Endothelial cell of umbilical vein (primary cell): ENCODE results near the gene MYD88. TPM values are rescaled to one million over a fixed set of nuclear protein-coding genes. Genes with fewer than 3 reads are reported as not detected.

ENCODE experiments used
- BruUV-seq: library from RNA; stranded (reverse); fragments of 400-500 nt; replicated peaks from 2 replicates; lab custom pipeline; 2021; lab: Mats Ljungman, UMichigan
- CTCF ChIA-PET: fragments of 300-600, 350-600 bp; sonication (Branson Sonifier 250); formaldehyde crosslinking; loops from one replicate; lab custom pipeline; 2021; ENCODE audit warnings: antibody characterized with exemption, inconsistent platforms; lab: Charles Lee
- POLR2A ChIA-PET: fragments of 300-600, 350-600 bp; sonication (Branson Sonifier 250); formaldehyde crosslinking; loops from one replicate; lab custom pipeline; 2021; ENCODE audit warnings: antibody characterized with exemption, inconsistent platforms; lab: Charles Lee
- DNase-seq: peaks from one replicate; pipeline ENCODE4 v3.0.0-alpha.2; 2011; ENCODE audit warnings: low read depth, low spot score
- FAIRE-seq: peaks from 2 replicates; lab custom pipeline; 2011; peaks lifted over from hg19 to GRCh38; lab: Jason Lieb, UNC
- H2AFZ ChIP-seq: 2 replicates; pipeline ENCODE4 v1.6.0; 2012; ENCODE audit warnings: low read depth, low read length, control low read depth, inconsistent platforms
- H3K27ac ChIP-seq: 2 replicates; pipeline ENCODE4 v1.5.1; 2011; ENCODE audit warnings: low read depth, mild to moderate bottlenecking, control low read depth, low read length, moderate library complexity; ENCODE audit not compliant: insufficient read depth
- H3K27me3 ChIP-seq, 2 experiments: 2 replicates each; pipeline versions ENCODE4 v1.6.0 to v1.6.1; 2011; ENCODE audit warnings: low read length in 2 of 2, mixed read lengths in 1 of 2; ENCODE audit not compliant: control insufficient read depth in 2 of 2, insufficient read depth in 2 of 2
- H3K36me3 ChIP-seq, 2 experiments: 2 replicates in 1 of 2; 3 replicates in 1 of 2; pipeline ENCODE4 v1.5.1; 2011; ENCODE audit warnings: low read length in 2 of 2, mild to moderate bottlenecking in 1 of 2, moderate library complexity in 1 of 2; ENCODE audit not compliant: control insufficient read depth in 2 of 2, insufficient read depth in 2 of 2; ENCODE audit errors: extremely low read depth in 1 of 2
- H3K4me1 ChIP-seq: 3 replicates; pipeline ENCODE4 v1.5.1; 2011; ENCODE audit warnings: mild to moderate bottlenecking, low read length; ENCODE audit not compliant: control insufficient read depth, insufficient read depth; ENCODE audit errors: extremely low read depth
- H3K4me2 ChIP-seq: 2 replicates; pipeline ENCODE4 v1.6.1; 2011; ENCODE audit warnings: low read length, control low read depth, mixed read lengths; ENCODE audit not compliant: insufficient read depth
- H3K4me3 ChIP-seq, 3 experiments: fragments of 200-600 bp in 1 of 3; sonication (generic), shearing (Covaris generic) in 1 of 3; replicated peaks in 1 of 3; 2 replicates each; pipeline ENCODE4 v1.5.1; 2011 to 2016; ENCODE audit warnings: control low read depth in 3 of 3, low read length in 3 of 3, mild to moderate bottlenecking in 2 of 3, inconsistent platforms in 1 of 3, low read depth in 1 of 3, moderate library complexity in 1 of 3; ENCODE audit not compliant: insufficient read depth in 1 of 3
- H3K79me2 ChIP-seq: 2 replicates; pipeline ENCODE4 v1.6.0; 2012; ENCODE audit warnings: low read length, inconsistent platforms; ENCODE audit not compliant: control insufficient read depth, insufficient read depth
- H3K9ac ChIP-seq: replicated peaks from 2 replicates; pipeline ENCODE3; 2011; ENCODE audit warnings: low read length, control low read depth; ENCODE audit not compliant: insufficient read depth; ENCODE audit errors: extremely low read depth
- H3K9me1 ChIP-seq: replicated peaks from 3 replicates; pipeline ENCODE4 v1.6.0; 2011; ENCODE audit warnings: mild to moderate bottlenecking, low read length; ENCODE audit not compliant: control insufficient read depth, insufficient read depth; ENCODE audit errors: extremely low read depth
- H3K9me3 ChIP-seq: replicated peaks from 2 replicates; pipeline ENCODE4 v1.5.1; 2012; ENCODE audit warnings: low read length, inconsistent platforms; ENCODE audit not compliant: control insufficient read depth, insufficient read depth
- H4K20me1 ChIP-seq: replicated peaks from 2 replicates; pipeline ENCODE3; 2011; ENCODE audit warnings: mild to moderate bottlenecking, low read length; ENCODE audit not compliant: control insufficient read depth, insufficient read depth; ENCODE audit errors: extremely low read depth
- CTCF ChIP-seq, 2 donors: IDR thresholded peaks; 1 replicate in 1 of 2; 2 replicates in 1 of 2; pipeline ENCODE4 v1.5.1; 2011; ENCODE audit warnings: low read length in 2 of 2, mild to moderate bottlenecking in 2 of 2, moderate library complexity in 2 of 2, control low read depth in 1 of 2, inconsistent platforms in 1 of 2, low read depth in 1 of 2; ENCODE audit not compliant: insufficient read depth in 1 of 2; ENCODE audit errors: extremely low read depth in 1 of 2
- EZH2 ChIP-seq: IDR thresholded peaks from 2 replicates; pipeline ENCODE4 v1.6.1; 2012; ENCODE audit warnings: borderline replicate concordance, low read depth, mild to moderate bottlenecking, moderate library complexity, low read length, inconsistent platforms; ENCODE audit not compliant: severe bottlenecking
- FOS ChIP-seq: IDR thresholded peaks from 2 replicates; pipeline ENCODE4 v1.6.1; 2011; ENCODE audit warnings: mild to moderate bottlenecking, low read length, moderate library complexity, borderline replicate concordance; ENCODE audit not compliant: insufficient read depth
- GATA2 ChIP-seq: IDR thresholded peaks from 2 replicates; pipeline ENCODE4 v1.7.0; 2011; ENCODE audit warnings: low read depth, mild to moderate bottlenecking, moderate library complexity, mixed read lengths, low read length; ENCODE audit not compliant: insufficient read length, insufficient read depth
- JUN ChIP-seq: IDR thresholded peaks from 2 replicates; pipeline ENCODE4 v1.6.1; 2011; ENCODE audit warnings: borderline replicate concordance, low read depth; ENCODE audit not compliant: insufficient read length, insufficient read depth
- MYC ChIP-seq: IDR thresholded peaks from one replicate; pipeline ENCODE4 v1.6.1; 2011; ENCODE audit warnings: mild to moderate bottlenecking, low read depth, low read length
- POLR2A ChIP-seq: IDR thresholded peaks from 2 replicates; pipeline ENCODE4 v1.6.1; 2012; ENCODE audit warnings: low read depth, mild to moderate bottlenecking, control low read depth, low read length
- POLR2AphosphoS5 ChIP-seq: IDR thresholded peaks from 2 replicates; pipeline ENCODE4 v1.6.1; 2012; ENCODE audit warnings: low read depth, mild to moderate bottlenecking, control low read depth, low read length, moderate library complexity; ENCODE audit not compliant: insufficient read depth
- dilution Hi-C: fragments of 300-500 bp; cut with MboI; formaldehyde crosslinking; loops from one replicate; pipeline ENCODE4 v1.15.0; 2019; ENCODE audit warnings: low sequenced_read_pairs; ENCODE audit not compliant: extremely low pct_ligation_motif_present
- intact Hi-C: fragments of 100-400 bp; cut with micrococcal nuclease; formaldehyde crosslinking; loops from one replicate; pipeline ENCODE4 v1.10.0; 2022
- polyA plus RNA-seq, 4 experiments: library from polyadenylated mRNA; depleted of rRNA in 3 of 4; stranded (reverse) in 3 of 4; unstranded in 1 of 4; fragments of >200 nt; gene quantifications; 2 replicates each; pipeline versions ENCODE4 v1.2.1 to v1.2.3, GENCODE V29; 2011 to 2012; ENCODE audit warnings: missing spikeins in 1 of 4
- total RNA-seq: library from RNA; stranded (reverse); gene quantifications from 2 replicates; pipeline ENCODE4 v1.2.3, GENCODE V29; 2021
- TF ChIP-seq, protein P1 (sequence below): IDR thresholded peaks from 2 replicates; pipeline ENCODE4 v1.6.1; 2011; ENCODE audit not compliant: insufficient read depth, insufficient read length

Gene MYD88
- total and polyA plus RNA-seq, 2 donors (not counting 3 experiments of a cell fraction or from before 2014, with no cell fraction given), result 35.1 to 55.0 TPM

DNA sequence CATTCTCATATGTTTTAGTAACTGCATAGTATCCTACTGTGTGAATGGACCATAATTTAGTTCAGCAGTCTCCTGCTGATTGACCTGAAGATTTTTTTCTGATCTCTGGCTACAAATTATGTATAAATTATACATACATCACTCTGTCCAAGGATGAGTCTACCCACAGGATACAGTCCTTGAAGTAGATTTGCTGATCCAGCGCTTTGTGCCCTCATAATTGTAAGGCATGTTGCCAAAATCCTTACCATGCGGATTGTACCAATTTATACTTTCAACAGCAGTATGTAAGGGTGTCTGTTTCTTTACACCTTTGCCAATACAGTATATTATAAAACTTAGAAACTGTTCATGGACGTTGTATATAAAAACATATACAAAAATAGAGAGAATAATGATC lies 48.0 kb upstream of the MYD88 start:
- Histone ChIP-seq H3K27ac (no peak overlapping the region), H3K4me1 (no peaks in the 10 kb centered on the region), H3K36me3 (no peaks in the 10 kb centered on the region), H3K4me3 (no peak overlapping the region), H3K9ac (no peak overlapping the region), H3K9me3 (no peaks in the 10 kb centered on the region), H2AFZ (no peak overlapping the region), H3K4me2 (no peak overlapping the region), H3K79me2 (no peaks in the 10 kb centered on the region), H3K27me3 (peaks cover 0 to 2% of the 10 kb centered on the region in 2 experiments), H4K20me1 (no peaks in the 10 kb centered on the region), H3K9me1 (no peaks in the 10 kb centered on the region)
- dilution Hi-C loops, result no loop called here
- no peak for DNase-seq
- BruUV-seq, result no TSS peak
- TF ChIP-seq GATA2, result no peak
- no peak for TF ChIP-seq JUN
- TF ChIP-seq, protein P1, sequence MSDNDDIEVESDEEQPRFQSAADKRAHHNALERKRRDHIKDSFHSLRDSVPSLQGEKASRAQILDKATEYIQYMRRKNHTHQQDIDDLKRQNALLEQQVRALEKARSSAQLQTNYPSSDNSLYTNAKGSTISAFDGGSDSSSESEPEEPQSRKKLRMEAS, result no peak
- no peak for TF ChIP-seq POLR2AphosphoS5
- TF ChIP-seq MYC, result no peak
- no peak for TF ChIP-seq CTCF (IDR thresholded peaks at IDR 0.05; ENCODE audit: extremely low read depth in 1 of 2, insufficient read depth in 1 of 2, low read depth in 1 of 2, low read length in 2 of 2)
- TF ChIP-seq EZH2, result no peak
- no peak for TF ChIP-seq POLR2A
- no peak for TF ChIP-seq FOS
- ChIA-PET POLR2A (no interaction called here), CTCF (no interaction called here)
- FAIRE-seq, result no peak
- intact Hi-C loops, result no loop called here
